NB4 (cell line): ENCODE data around the gene NEO1.

Experiments
- MYC ChIP-seq: IDR thresholded peaks from 2 replicates; pipeline ENCODE4 v1.6.1; 2011; ENCODE audit warnings: low read depth, low read length
- POLR2A ChIP-seq: IDR thresholded peaks from 2 replicates; pipeline ENCODE4 v1.6.1; 2011; ENCODE audit warnings: mild to moderate bottlenecking; ENCODE audit not compliant: insufficient read length; ENCODE audit errors: extremely low read depth
- TF ChIP-seq, protein P1 (sequence below): IDR thresholded peaks from one replicate; pipeline ENCODE4 v1.5.1; 2012; ENCODE audit warnings: low read depth, low read length
- TF ChIP-seq, protein P2 (sequence below): IDR thresholded peaks from 2 replicates; pipeline ENCODE4 v1.6.1; 2011; ENCODE audit warnings: low read depth, low read length

DNA sequence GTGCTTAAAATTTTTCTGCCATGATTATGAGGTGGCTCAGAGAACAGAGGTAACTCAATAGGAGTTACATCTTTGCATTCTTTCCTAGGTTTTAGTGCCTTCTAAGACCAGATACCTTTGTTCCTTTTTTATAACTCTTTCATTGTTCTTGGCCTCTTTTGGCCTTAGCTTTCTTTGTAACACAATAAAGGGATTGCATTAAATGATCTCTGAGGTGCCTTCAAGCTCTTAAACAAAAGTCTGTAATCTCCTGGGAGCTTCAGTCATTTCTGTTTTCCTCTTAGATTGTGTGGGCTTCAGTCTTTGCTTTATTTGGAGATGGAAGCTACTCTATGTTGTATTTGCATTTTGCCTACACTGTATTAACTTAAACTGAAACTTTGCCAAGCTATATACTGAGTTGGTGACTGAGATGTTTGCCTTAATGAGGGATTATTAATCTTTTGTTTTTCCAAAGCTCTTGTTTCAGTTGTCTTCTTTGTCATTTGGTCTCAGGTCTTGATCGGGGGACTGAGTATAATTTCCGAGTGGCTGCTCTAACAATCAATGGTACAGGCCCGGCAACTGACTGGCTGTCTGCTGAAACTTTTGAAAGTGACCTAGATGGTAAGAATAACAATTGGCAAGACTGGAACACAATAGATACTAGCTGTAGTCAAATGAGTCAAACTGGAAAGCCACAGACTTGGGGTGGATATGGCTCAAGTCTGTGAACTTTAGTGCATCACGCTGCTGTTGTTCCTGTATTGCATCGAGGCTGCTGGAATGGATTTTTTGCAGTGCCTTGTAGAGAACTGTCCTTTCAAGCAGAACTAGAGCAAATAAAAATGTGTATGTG lies 206.2 kb downstream of the NEO1 start:
- TF ChIP-seq, protein P1, sequence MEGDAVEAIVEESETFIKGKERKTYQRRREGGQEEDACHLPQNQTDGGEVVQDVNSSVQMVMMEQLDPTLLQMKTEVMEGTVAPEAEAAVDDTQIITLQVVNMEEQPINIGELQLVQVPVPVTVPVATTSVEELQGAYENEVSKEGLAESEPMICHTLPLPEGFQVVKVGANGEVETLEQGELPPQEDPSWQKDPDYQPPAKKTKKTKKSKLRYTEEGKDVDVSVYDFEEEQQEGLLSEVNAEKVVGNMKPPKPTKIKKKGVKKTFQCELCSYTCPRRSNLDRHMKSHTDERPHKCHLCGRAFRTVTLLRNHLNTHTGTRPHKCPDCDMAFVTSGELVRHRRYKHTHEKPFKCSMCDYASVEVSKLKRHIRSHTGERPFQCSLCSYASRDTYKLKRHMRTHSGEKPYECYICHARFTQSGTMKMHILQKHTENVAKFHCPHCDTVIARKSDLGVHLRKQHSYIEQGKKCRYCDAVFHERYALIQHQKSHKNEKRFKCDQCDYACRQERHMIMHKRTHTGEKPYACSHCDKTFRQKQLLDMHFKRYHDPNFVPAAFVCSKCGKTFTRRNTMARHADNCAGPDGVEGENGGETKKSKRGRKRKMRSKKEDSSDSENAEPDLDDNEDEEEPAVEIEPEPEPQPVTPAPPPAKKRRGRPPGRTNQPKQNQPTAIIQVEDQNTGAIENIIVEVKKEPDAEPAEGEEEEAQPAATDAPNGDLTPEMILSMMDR = no peak
- no peak for TF ChIP-seq POLR2A
- TF ChIP-seq, protein P2, sequence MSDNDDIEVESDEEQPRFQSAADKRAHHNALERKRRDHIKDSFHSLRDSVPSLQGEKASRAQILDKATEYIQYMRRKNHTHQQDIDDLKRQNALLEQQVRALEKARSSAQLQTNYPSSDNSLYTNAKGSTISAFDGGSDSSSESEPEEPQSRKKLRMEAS = no peak
- TF ChIP-seq MYC = no peak
